Upper lobe of left lung (tissue), 6 donors: ENCODE results near the gene CCDC159. TPM values are rescaled to one million over a fixed set of nuclear protein-coding genes. Genes with fewer than 3 reads are reported as not detected.
"Not testable (repeated sequence)": the region's sequence is repeated elsewhere in the genome, so short reads cannot be mapped to it uniquely, and the experiment has no call there.

Source experiments
- ATAC-seq, 2 donors: fragments of 200-7000 bp; cut with Tn5 transposase; one replicate each; pipeline ENCODE4 v1.9.1; 2022; ENCODE audit warnings: mild to moderate bottlenecking in 2 of 2, moderate library complexity in 2 of 2; ENCODE audit not compliant: low FRiP score in 2 of 2
- DNase-seq, 2 donors: peaks; one replicate each; pipeline ENCODE4 v3.0.0-alpha.2; 2019 to 2020
- H3K27ac ChIP-seq, 4 donors: fragments of 200-600 bp; sonication (generic); one replicate each; pipeline ENCODE4 v1.5.1; 2016 to 2019
- H3K27me3 ChIP-seq, 4 donors: fragments of 200-600 bp; sonication (generic); one replicate each; pipeline ENCODE4 v1.5.1; 2017 to 2019
- H3K36me3 ChIP-seq, 4 donors: fragments of 200-600 bp; sonication (generic); one replicate each; pipeline ENCODE4 v1.5.1; 2016 to 2019
- H3K4me1 ChIP-seq, 4 donors: fragments of 200-600 bp; sonication (generic); one replicate each; pipeline ENCODE4 v1.5.1; 2018 to 2019
- H3K4me3 ChIP-seq, 4 donors: fragments of 200-600 bp; sonication (generic); one replicate each; pipeline ENCODE4 v1.5.1; 2017 to 2019; ENCODE audit warnings: mild to moderate bottlenecking in 2 of 4, moderate library complexity in 1 of 4
- H3K9me3 ChIP-seq, 4 donors: fragments of 200-600 bp; sonication (generic); one replicate each; pipeline ENCODE4 v1.5.1; 2018 to 2019
- CTCF ChIP-seq, 6 experiments: fragments of 450-650 bp in 4 of 6; fragments of 200-600 bp in 2 of 6; sonication (generic) in 2 of 6; IDR thresholded peaks; one replicate each; pipeline ENCODE4 v1.5.1; 2016 to 2019; ENCODE audit warnings: antibody characterized with exemption in 6 of 6
- EP300 ChIP-seq, 4 donors: sonication (generic); formaldehyde crosslinking; IDR thresholded peaks; one replicate each; pipeline ENCODE4 v1.5.1; 2017; ENCODE audit warnings: antibody characterized with exemption in 4 of 4, control low read depth in 2 of 4
- POLR2A ChIP-seq, 4 donors: fragments of 450-650 bp; IDR thresholded peaks; one replicate each; pipeline ENCODE4 v1.5.1; 2016 to 2017; ENCODE audit warnings: antibody characterized with exemption in 4 of 4, mild to moderate bottlenecking in 2 of 4
- POLR2AphosphoS5 ChIP-seq, 2 donors: sonication (generic); formaldehyde crosslinking; IDR thresholded peaks; one replicate each; pipeline ENCODE4 v1.5.1; 2017; ENCODE audit warnings: antibody characterized with exemption in 2 of 2
- WGBS, 2 donors: methylation state at CpG; one replicate each; pipeline ENCODE4 v1.1.5; 2017 to 2018; 5-methylcytosine and 5-hydroxymethylcytosine counted together
- total RNA-seq, 6 donors: library from RNA; depleted of rRNA in 4 of 6; stranded (reverse); fragments of >200 nt in 4 of 6; gene quantifications; one replicate each; pipeline versions ENCODE4 v1.1.0 to v1.2.1, GENCODE V29; 2016 to 2021
- donor health status: DM: no; HTN: no; CAD: no; lungs with moderate emphysema.
- donor health status: DM: no; HTN: yes; CAD: no; lungs with severe emphysema.

Gene CCDC159
- total RNA-seq, 6 donors from 2014 or later: 17.5 to 176 (median 33.3) TPM

- 94 to 95% methylated on average over 3 of the region's 3 CpGs for WGBS, 2 donors
- Histone ChIP-seq H3K27ac (no peak overlapping the region), H3K27me3 (no peaks in the 10 kb centered on the region), H3K36me3 (peaks cover 0 to 4% (median 2%) of the 10 kb centered on the region in 4 donors), H3K9me3 (no peaks in the 10 kb centered on the region), H3K4me3 (no peak overlapping the region), H3K4me1 (peaks cover 42 to 59% (median 45%) of the 10 kb centered on the region in 4 donors)
- DNase-seq (no peak), ATAC-seq (no peak)
- TF ChIP-seq EP300 (IDR thresholded peaks at IDR 0.05): no peak
- TF ChIP-seq POLR2AphosphoS5 (IDR thresholded peaks at IDR 0.05): no peak
- no peak for TF ChIP-seq CTCF (IDR thresholded peaks at IDR 0.05)
- TF ChIP-seq POLR2A (IDR thresholded peaks at IDR 0.05): no peak
These were observed 3.9 kb upstream of the CCDC159 start for GRCh38 chr19:11342429-11342828.

- WGBS, 2 donors: 46 to 58% methylated on average over 13 to 15 of the region's 15 CpGs
- H3K4me3 ChIP-seq: peak overlapping the region in 3 of 4 donors; percentile 67 to 83 (median 82)
- no peak for DNase-seq
- peaks cover 23 to 36% (median 27%) of the 10 kb centered on the region in 4 donors for H3K4me1 ChIP-seq
- H3K27ac ChIP-seq: peak overlapping the region; percentile 80 to 91 (median 90)
- no peaks in the 10 kb centered on the region for H3K27me3 ChIP-seq
- ATAC-seq: no peak
- H3K9me3 ChIP-seq: peaks cover 0 to 5% (median 1%) of the 10 kb centered on the region in 4 donors
- TF ChIP-seq CTCF (IDR thresholded peaks at IDR 0.05): no peak
- peaks cover 0 to 4% (median 2%) of the 10 kb centered on the region in 4 donors for H3K36me3 ChIP-seq
These were observed 1.1 kb upstream of the CCDC159 start for GRCh38 chr19:11345122-11345803.

GRCh38 chr19:11347546-11348039 is 1.3 kb downstream of the CCDC159 start:
- peak overlapping the region in 1 of 4 donors; percentile 90 for H3K27ac ChIP-seq
- 74 to 75% methylated on average over 7 of the region's 7 CpGs for WGBS, 2 donors
- no peaks in the 10 kb centered on the region for H3K27me3 ChIP-seq
- TF ChIP-seq EP300 (IDR thresholded peaks at IDR 0.05) (no peak), POLR2A (IDR thresholded peaks at IDR 0.05) (no peak)
- H3K36me3 ChIP-seq: peaks cover 0 to 4% (median 2%) of the 10 kb centered on the region in 4 donors
- H3K4me3 ChIP-seq: no peak overlapping the region
- H3K9me3 ChIP-seq: peaks cover 0 to 5% (median 1%) of the 10 kb centered on the region in 4 donors
- peaks cover 23 to 33% (median 27%) of the 10 kb centered on the region in 4 donors for H3K4me1 ChIP-seq
- DNase-seq: no peak
- no peak for ATAC-seq

- Histone ChIP-seq H3K27ac (no peak overlapping the region), H3K9me3 (peaks cover 0 to 5% (median 1%) of the 10 kb centered on the region in 4 donors), H3K4me1 (peaks cover 20 to 27% (median 22%) of the 10 kb centered on the region in 4 donors), H3K4me3 (no peak overlapping the region), H3K27me3 (no peaks in the 10 kb centered on the region), H3K36me3 (no peaks in the 10 kb centered on the region)
- no peak for TF ChIP-seq EP300 (IDR thresholded peaks at IDR 0.05)
- no peak for TF ChIP-seq POLR2A (IDR thresholded peaks at IDR 0.05)
- TF ChIP-seq CTCF (IDR thresholded peaks at IDR 0.05): no peak
- no peak for TF ChIP-seq POLR2AphosphoS5 (IDR thresholded peaks at IDR 0.05)
- ATAC-seq (no peak), DNase-seq (no peak)
- WGBS, 2 donors: 88 to 96% methylated on average over 4 of the region's 4 CpGs
These were observed 2.9 kb downstream of the CCDC159 start for GRCh38 chr19:11349171-11349570.

GRCh38 chr19:11354102-11354501 is 7.8 kb downstream of the CCDC159 start:
- 92 to 98% methylated on average over 4 of the region's 4 CpGs for WGBS, 2 donors
- peaks cover 6 to 26% (median 13%) of the 10 kb centered on the region in 4 donors for H3K4me1 ChIP-seq

More at GRCh38 chr19:11354102-11354501, 7.8 kb downstream of the CCDC159 start:
- H3K27me3 ChIP-seq, ATAC-seq, DNase-seq, H3K36me3 ChIP-seq, H3K27ac ChIP-seq, H3K9me3 ChIP-seq, H3K4me3 ChIP-seq: not testable (repeated sequence)
